ENCODE data around the gene ZBED5.
"Not testable (repeated sequence)": the region's sequence is repeated elsewhere in the genome, so short reads cannot be mapped to it uniquely, and the experiment has no call there.

GRCh38 chr11:10884292-10884691, 26.4 kb upstream of the ZBED5 start:
- TF ChIP-seq, protein P1, sequence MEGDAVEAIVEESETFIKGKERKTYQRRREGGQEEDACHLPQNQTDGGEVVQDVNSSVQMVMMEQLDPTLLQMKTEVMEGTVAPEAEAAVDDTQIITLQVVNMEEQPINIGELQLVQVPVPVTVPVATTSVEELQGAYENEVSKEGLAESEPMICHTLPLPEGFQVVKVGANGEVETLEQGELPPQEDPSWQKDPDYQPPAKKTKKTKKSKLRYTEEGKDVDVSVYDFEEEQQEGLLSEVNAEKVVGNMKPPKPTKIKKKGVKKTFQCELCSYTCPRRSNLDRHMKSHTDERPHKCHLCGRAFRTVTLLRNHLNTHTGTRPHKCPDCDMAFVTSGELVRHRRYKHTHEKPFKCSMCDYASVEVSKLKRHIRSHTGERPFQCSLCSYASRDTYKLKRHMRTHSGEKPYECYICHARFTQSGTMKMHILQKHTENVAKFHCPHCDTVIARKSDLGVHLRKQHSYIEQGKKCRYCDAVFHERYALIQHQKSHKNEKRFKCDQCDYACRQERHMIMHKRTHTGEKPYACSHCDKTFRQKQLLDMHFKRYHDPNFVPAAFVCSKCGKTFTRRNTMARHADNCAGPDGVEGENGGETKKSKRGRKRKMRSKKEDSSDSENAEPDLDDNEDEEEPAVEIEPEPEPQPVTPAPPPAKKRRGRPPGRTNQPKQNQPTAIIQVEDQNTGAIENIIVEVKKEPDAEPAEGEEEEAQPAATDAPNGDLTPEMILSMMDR (IDR thresholded peaks at IDR 0.05) = not testable (repeated sequence)
- not testable (repeated sequence) for TF ChIP-seq POLR2A, POLR2AphosphoS5, EP300 (IDR thresholded peaks at IDR 0.05)

Measured in suprapubic skin (tissue), 4 donors.